Measurements from ENCODE around the gene VSX1.

Gene VSX1

DNA sequence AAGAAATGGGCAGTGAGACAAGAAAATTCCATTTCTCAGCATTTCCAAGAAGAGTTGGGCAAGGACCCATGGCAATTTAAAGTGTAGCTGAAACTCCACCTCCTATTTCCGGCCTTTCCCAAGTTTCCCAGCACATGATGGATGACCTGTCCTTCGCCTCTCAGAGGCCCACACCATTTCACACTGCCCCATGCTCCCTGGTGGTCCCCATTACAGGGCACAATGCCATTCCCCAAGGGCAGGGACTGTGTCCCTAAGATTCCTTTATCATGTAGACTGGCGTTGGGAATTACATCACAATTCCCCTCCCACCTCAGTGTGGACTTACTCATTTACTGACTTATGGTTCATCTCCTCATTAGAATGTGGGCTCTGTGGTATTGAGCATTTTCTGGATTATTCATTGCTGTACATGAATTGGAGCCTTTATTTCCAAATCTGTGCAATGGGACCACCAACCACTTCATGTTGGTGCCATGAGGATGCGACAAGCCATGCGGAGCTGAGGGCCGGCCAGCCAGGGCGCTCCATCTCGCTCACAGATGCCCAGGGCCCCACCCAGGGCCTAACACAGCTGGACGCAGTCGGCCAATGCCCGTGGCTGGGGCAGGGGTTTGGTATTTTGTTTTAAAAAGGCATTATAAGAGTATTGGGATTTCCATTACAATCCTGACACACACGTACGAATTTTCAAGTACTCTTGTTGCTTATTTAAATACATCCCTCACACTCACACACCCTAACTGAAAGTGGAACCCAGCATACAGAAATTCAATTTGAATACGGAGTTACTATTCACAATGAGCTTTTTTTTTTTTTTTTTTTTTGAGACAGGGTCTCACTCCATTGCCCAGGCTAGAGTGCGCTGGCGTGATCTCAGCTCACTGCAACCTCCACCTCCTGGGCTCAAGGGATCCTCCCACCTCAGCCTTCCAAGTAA, 29.4 kb downstream of the VSX1 start:
- DNase-seq, result no peak

DNA sequence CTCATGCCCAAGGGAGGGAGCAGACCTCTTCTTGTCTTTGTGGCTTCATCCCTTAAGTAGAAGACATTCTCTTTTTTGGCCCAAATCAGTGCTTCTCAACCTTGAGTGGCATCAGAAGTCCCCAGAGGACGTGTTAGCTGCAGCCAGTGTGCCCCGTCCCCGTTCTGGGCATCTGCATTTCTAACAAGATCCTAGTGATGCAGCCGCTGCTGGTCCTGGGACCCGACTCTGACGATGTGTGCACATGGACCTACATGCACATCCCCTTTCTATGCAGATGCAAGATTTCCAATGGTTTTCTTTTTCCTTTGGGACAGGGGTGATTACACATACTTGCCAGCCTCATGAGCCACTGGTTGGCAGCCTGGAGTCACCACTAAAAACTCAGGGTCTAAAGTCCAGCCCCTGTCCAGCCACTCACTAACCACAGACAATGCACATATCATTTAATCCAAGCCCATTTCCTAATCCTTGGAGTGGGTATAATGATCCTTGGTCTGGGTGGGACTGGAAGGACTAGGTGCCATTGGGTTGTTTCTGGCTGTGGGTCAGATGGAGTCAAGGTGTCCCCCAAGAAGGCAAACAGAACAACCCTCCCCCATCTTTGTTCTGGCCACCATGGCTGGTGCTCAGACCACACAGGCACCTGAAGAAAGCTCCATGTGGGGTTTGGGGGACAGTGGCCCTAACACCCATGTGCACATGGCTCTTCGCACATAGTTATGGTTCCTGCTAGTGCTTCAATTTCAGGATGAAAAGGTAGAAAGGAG, 30.4 kb downstream of the VSX1 start:
- DNase-seq, result no peak

DNA sequence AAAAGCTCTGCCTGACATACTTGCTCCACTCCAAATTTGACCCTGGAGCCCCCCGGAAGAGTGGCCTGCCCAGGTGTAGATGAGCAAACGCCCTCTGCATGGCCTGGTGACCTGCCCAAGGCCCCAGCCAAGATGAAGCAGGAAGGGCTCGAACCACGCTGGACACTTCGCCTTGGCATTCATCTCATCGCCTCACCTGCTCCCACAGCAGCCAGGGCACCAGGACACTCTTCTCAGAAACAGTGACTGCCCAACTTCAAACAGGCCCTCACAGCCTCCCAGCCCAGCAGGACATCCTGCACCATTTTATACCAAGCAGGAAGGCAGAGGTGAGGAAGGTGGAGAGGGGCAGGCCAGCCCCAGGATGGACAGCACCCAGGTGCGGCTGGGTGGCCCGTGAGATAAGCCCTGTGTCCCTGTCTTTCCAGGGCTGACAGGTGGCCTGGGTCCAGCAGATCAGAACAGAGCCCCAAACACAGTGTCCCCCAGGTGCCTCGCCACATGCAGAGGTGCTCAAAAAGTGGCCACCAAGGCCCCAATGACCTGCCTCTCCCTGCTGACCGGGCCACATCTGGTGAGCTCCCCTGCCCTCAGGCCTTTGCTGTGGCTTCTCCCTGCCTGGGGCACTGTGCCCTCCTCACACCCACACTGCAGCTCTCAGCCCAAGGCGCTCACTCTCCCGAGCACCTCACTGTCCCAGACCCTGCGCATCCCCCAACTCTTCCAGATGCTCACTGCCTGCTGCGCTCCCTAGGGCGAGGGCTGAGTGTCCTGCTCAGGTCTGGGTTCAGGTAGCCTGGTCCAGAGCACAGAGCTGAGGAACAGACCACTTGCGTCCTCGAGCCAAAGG, 31.2 kb downstream of the VSX1 start:
- no peak for DNase-seq

DNA sequence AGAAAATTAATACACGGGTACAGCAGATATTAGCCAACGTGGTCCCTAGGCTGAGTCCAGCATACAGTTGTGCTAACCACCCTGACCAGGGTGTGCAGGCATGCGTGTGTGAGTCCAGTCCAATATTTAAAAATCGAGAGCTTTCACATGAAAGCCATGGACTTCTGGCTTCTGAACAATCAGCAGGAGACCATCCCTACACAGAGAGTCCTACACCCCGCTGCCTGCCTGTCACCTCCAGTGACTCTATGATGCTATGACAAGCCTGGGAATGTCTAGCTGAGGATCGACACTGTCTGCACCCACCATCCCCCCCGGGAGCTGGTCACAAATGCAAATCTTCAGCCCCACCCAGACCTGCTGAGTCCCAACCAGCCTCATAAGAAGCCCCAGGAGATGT, 31.9 kb downstream of the VSX1 start:
- no peak for DNase-seq

DNA sequence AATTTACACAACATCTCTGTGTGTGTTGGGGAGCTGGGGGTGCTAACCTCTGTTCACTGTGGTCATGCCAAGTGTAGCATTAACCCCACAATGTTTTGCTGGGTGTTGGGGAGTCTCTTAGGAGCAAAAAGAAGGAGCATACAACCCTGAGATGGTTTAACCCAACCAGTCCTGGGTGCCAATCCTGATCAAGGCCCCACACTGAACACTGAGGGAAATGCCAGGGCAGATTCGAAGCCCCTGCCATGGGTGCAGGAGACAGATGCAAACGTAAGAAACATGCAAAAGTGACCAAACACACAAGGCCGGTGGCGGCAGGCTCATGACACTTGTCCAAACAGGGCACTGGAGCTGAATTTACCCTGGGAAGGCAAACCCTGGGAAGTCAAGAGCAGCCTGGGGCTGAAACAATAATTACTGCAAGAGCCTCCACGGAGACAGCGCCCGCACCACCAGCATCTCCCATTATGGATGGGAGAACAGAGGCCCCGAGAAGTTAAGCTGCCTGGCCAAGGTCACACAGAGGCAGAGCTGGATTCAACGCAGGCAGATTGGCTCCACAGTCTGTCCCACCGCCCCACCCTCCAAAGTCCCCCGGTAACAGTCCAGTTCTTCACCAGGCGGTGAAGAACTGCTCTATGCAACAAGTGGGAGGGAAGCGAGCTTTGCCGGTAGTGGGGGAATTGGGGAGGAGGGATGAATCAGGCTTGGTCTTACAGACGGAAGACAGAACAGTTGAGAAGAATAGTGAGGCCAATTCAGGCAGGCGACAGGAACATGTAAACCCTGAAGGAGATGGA, 32.5 kb downstream of the VSX1 start:
- DNase-seq, result no peak

DNA sequence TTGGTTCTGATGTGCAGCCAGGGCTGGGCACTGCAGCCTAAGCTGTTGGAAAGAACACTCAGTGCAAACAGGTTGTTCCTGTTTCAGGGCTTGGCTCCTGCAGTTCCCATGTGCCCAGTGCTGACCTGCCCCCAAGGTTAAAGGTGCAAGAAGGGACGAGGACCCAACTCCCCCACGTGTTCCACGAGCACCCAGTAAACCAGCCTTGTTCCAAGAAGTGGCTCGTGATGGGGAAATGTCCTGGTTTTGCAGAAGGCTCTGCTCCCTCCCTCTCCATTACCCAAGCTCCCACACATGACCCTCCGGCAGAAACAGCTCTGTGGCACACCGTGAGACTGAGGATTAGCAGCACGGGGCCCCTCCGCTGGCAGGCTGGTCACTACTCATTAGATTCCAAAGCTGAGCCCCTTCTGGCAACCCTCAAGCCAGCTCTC, 33.4 kb downstream of the VSX1 start:
- no peak for DNase-seq

DNA sequence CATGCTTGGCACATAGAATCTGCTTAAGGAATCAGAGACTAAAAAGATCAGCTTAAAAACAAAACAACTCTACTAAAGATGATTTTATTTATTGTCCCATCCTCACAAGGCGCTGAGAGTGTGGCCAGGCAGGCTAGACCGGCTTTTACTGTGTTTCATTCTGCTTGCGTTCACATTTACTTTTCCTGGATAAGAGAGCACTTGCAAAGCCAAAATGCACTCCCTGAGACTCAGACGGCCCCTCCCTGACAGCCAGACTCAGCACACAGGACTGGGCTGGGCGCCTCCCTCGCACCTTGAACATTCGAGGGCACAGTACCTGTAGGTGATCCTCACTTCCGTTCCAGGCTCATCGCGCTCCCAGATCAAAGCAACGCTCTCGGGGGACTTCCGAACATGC, 34.2 kb downstream of the VSX1 start:
- no peak for DNase-seq

DNA sequence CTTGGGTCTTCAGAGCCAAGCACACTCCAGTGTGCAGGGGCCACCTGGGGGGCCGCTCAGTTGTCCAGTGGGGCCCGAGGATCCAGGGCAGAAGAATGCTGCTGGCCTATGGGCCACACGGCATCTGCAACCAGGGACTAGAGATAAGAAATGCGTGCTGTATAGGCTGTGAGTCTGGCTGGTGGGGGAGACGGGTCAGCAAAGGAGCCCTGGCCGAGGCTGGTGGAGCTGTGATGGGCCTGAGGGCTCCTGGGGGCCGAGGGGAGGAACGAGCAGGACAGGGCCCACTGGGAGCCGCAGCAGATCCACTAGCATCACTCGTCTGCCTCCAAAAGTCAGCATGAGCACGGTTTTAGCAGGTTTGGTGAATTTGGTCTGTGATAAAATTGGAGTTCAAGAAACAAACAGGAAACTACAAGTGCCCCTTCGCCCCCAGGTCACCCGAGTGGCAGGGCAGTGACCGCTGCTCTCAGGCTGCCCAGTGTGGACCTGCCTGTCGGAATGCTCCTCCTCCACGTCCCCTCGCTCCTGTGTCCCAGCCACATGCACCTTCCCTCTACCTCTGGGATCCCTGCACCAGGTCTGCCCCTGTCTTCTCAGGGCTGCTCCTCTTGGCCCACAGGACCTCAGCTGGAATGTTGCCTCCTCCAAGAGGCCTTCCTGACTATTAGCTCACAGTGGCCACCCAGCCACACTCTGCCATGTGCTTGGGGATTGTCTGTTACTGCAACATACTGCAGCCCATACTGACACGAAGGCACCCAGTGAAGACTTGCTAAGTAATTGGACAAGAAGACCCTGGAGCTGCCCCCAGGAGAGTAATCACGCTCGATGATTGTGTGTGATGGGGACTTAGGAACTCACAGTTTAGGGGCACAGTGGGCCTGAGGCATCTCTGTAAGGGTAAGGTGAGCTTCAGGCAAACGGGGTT, 34.9 kb downstream of the VSX1 start:
- DNase-seq, result no peak

DNA sequence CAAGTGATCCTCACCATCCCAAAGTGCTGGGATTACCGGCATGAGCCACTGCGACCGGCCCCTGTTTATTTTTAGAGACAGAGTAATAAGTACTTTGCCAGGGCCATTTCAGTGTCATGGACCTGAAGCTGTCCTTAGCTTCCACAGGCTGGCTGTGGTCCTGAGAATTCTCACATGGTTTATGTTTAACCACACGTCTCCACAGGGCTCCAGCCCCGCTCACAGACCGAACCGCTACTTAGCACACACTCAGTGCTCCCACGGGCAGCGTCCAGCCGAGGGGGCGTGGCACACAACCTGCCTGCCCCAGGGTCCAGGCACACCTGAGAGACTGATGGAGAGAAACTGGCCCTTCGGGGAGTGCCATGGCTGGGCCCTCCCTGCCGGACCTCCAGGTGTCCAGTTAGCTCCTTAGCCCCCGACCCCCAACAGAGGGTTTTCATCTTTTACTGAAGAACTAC, 35.7 kb downstream of the VSX1 start:
- no peak for DNase-seq

DNA sequence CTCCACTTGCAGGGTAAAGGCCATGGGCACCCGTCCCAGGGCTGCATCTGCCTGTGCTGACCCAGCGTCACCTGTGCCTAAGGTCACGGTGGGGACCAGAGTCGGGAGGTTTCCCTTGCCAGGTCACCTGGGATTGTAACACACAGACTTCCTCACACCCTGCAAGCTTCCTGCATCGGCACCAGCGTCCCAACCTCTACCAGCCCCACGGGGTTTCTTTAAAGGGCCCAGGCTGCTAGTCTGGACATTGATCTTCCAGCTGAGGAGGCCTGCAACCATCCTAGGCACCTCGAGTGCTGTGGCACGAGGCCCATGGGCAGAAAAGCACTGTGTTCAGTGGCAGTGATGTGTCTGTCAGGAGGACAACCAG, 36.6 kb downstream of the VSX1 start:
- no peak for DNase-seq

DNA sequence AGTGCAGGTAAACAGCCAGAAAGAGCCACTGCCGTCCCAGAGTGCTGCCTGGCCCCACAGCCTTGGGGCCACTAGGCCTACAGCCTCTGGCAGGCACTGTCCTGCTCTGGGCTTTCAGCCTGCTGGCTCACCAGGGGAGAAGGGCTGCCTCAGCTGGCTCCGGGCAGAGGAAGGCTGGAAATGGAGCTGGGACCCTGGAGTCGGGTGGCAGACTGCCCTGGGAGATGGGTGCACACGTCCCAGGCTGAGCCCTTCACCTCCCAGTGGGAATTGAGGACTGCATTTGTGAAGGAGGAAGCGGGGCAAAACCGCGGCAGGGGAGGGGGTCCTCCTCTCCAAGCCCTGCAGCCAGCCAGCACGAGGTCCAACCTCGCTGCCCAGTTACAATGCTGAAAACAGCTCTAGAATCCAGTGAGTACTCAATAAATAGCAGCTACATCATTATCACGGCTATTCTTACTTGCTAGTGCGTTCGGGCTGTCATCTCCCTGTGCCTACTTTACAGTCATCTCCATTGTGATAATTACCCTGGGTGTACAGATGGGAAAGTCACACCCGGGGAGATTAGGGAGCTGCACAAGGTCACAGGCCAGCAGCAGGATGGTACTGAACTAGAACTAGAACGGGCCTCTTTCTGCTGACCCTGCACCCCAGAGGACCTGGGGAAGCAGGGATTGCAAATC, 37.1 kb downstream of the VSX1 start:
- no peak for DNase-seq

DNA sequence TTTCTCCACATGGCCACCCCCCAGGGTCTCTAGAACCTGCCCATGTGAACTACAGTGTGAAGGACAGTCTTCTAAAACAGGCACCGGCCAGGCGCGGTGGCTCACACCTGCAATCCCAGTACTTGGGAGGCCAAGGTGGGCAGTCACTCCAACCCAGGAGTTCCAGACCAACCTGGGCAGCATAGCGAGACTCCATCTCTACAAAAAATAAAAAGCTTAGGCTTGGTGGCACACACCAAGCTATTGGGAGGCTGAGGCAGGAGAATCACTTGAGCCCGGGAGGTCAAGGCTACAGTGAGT, 37.7 kb downstream of the VSX1 start:
- DNase-seq, result no peak

DNA sequence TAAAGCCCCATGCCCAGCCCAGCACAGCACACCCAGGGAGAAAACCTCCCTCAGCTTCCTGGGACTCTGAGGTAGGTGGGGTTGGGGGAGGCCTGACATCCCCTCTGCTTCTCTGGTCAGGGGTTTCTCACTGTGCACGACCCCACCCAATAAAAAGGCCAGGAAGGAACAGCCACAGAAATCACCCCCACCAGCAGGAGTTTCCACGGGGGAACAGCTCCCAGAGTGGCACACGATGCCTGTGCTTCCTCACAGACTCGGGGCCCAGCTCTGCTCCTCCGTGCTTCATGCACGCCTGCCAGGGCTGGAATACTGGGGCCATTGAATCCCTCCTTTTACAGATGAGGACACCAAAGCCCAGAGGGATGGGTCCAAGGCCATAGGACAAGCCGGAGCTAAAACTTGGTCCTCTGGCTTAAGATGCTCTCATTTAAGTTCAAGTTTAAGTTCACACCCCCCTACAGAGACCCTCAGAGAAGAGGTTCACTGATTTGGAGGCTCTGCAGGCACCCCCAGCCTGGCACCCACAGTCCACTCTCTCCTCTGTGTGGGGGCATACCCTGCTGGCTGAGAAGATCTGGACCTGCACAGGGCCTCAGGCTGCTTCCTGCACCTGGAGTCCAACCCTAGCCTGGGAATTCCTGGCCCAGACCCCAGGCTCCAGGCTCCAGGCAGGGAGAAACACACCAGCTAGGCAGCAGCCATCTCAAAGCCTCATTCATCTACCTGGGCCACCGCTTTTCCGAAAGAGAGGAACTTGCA, 38.3 kb downstream of the VSX1 start:
- no peak for DNase-seq

DNA sequence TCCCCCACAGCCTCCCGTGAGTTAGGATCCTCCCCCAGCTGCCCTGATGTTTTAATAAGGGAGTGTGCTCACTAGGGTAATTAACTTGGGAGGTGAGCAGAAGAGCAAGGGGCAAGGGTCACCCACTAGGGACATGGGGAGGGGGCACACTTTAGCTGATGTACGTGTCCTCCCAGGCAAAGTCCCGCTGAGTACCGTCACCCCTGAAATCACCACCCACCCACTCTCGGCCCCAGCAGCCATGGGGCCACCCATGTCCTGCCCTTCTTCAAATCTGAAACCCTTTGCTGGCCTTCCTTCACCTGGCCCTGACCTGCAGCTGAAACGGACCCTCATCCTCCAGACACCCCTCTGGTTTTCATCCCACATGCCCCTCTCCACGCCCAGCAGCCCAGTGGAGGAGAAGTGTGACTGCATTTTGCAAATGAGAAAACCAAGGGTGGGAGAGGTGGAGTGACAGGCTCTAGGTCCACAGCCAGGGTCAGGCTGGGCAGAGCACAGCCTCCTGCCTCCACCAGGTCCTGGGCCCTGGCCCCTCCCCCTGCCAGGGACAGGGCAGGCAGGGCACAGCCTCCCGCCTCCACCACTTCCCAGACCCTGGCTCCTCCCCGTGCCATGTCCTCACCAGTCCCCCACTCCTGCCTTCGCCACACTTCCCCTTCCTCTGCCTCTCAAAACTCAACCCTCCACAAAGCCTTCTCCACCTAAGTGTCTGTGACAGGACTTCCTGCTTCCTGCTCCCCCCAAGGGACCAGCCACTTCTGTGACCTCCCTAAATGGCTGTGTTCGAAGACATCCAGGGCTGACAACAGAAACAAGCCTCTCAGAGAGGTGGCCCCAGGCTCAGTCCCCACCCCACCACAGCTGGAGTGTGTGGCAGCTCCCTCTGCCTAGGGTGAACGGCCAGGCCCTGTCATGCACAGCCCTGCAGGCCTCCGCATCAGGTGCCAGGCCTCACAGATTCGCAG, 39.1 kb downstream of the VSX1 start:
- DNase-seq, result no peak

DNA sequence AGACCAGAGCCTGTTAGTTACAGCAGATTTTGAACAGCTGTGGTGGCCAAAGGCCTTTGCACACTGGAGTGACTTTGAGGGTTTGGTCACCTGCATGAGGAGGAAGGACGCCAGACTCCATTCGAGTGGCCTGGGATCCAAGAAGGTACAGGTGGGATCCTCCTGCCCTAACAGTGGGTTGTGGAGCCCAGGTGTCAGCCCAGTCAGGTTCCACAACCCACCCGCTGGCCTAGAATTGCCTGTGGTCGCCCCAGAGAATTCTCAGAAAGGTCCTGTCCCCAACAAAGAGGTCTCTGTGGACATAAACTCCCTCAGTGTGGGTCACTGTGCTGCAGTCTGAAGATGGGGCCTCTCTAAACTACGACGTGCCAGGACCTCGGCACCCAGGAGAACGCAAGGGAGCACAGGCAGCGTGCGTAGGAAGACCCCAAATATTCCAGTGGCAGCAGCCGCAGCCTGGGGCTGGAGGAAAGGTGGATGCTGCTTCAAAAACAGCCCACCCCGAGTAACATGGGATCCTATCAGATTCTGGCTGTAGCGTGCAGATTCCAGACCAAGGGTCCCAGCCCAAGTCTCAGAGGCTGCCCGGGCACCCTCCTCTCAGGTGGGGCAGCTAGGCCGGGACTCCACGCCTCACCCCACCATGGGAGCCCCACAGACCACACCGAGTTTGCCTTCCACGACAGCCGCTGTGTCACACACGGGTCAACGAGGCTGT, 40.0 kb downstream of the VSX1 start:
- no peak for DNase-seq

DNA sequence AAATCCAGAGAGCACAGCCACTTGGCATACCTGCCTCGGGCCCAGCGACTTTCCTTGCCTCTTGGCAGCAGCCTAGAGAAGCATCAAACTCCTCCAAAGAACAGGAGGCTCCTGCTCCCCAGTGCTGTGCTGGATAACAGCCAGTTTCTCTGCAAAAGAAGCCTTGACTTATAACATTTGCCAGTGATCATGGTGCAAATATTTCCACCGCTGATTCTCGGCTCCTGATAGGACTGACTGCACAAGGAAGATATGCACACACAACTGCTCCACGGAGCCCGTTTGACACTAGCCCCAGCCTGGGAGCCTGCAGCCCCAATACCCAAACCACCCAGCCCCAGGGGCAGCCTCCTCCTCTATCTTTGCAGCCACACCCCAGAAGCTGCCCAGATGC, 41.5 kb downstream of the VSX1 start:
- no peak for DNase-seq

DNA sequence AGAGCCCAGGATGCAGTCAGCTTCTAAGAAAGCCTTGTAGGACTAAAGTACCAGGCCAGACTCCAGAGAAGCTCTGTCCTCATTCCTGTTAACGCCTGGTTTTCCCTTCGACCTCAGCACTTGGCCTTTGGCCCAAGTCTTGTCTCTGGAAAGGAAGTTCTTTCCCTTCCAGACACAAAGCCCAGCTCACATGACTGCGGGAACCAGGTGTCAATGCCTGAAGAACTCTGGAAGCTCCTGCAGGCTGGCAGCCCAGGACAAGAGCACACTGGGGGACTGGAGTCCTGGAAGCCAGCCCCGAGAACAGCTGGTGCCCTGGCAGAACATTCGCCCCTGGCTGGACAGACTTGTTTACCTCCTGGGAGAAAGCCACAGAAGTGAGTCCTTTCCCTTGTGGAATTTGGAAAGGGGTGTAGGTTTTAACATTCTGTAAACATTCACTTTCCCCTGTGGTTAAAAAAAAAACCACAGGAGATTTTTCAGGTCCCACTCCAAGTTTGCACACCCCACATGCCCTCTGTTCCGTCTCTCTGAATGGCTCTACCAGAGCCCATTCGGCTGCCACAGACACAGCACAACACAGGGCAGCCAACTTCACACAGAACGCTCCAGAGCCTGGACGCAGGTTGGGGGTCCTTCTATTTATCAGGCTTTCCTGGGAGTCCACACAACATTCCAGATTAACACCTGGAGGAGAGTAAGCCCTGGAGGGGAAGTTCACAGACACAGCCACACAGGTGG, 42.1 kb downstream of the VSX1 start:
- no peak for DNase-seq
